ENCODE results near the gene RASA2.

RASA2 gene

DNA sequence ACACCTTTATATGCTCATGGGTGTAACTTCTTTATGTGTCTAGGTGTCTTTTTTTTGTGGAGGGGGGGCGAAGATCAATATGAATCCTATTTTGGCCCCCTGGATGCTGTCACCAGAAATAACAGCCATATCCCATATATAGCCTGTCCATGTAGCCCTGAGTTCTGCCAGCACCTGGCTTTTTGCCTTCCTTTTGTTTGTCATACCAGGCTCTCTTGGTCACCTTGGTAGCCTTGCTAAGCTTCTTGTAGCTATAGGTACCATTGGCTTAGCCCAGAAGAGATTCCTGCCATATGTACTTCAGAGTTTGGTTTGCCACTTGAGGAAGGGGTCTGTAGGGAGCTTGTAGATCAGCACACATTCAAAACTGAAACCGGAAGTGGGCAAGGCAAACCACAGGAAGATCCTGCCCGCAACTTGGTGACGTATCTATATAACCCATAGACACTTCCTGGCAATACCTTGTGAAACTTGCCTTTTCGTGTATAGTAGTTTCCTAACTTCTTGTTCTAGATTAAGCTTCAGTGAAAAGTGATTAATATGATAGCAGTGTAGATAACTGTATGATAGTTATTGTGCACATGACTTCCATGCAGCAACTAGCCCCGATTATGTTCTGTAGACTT lies 11.9 kb downstream of the RASA2 start:
- TF ChIP-seq ZFX (IDR thresholded peaks at IDR 0.05; ENCODE audit: borderline replicate concordance) (no peak), CTCF (IDR thresholded peaks at IDR 0.05) (no peak)
- H3K27ac ChIP-seq = no peak overlapping the region

DNA sequence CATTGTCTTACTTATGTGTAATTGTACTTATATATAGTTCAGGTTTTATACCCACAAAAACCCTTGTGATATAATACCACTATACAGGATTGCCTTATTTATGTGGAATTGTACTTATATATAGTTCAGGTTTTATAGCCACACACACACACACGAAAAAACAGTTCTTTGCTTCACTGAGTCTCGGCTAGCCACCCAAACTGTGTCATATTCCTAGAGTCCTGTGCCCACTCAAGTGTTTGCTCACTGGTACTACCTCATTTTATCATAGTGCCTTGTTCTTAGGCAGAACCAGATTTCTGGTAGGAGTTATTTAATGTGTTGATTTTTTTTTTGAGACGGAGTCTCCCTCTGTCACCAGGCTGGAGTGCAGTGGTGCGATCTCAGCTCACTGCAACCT lies 12.5 kb downstream of the RASA2 start:
- no peak overlapping the region for H3K27ac ChIP-seq
- TF ChIP-seq ZFX (IDR thresholded peaks at IDR 0.05; ENCODE audit: borderline replicate concordance) (no peak), CTCF (IDR thresholded peaks at IDR 0.05) (no peak)

DNA sequence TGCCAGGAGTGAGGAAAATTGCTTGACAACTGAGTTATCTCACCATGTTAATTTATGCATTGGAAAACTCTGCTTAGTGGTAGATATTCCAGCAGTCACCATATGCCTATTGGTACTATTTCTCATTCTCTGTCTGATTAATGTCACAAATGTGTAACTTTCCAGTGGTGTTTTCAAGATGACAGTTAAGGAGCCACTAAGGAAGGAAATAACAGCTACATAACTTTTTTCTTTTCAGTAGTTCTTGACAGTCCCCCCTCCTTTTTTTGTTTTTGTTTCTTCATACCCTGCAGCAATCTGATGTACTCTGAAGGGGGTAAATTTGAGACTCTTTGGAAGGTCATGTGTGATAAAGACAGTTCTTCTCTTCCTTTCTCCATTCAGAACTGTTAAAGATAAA lies 13.1 kb downstream of the RASA2 start:
- TF ChIP-seq CTCF (IDR thresholded peaks at IDR 0.05) (no peak), ZFX (IDR thresholded peaks at IDR 0.05; ENCODE audit: borderline replicate concordance) (no peak)
- no peak overlapping the region for H3K27ac ChIP-seq

DNA sequence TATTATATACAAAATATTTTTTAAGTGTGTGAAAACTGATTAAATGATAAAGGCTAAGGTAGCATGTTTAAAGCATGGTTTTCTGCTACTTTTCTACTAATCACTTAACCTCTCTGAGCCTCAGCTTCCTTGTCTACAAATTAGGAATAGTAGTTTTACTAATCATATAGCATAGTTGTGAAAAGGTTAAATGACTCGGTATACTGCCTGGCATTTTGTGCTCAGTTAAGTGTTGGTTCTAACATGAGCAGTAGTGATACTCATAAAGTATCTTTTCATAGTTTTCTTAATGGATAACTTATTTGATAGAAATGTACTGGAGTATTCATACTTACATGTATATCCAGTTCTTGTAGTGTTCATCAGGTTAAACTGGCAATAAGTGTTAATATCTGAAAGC lies 13.6 kb downstream of the RASA2 start:
- no peak for TF ChIP-seq CTCF (IDR thresholded peaks at IDR 0.05)
- no peak for TF ChIP-seq ZFX (IDR thresholded peaks at IDR 0.05; ENCODE audit: borderline replicate concordance)
- no peak overlapping the region for H3K27ac ChIP-seq

- no peak for TF ChIP-seq CTCF (IDR thresholded peaks at IDR 0.05)
- no peak for TF ChIP-seq ZFX (IDR thresholded peaks at IDR 0.05; ENCODE audit: borderline replicate concordance)
- no peak overlapping the region for H3K27ac ChIP-seq
These were observed 18.3 kb downstream of the RASA2 start for GRCh38 chr3:141505166-141505565.

GRCh38 chr3:141506071-141506470 lies 19.2 kb downstream of the RASA2 start:
- H3K27ac ChIP-seq = no peak overlapping the region
- TF ChIP-seq CTCF (IDR thresholded peaks at IDR 0.05) (no peak), ZFX (IDR thresholded peaks at IDR 0.05; ENCODE audit: borderline replicate concordance) (no peak)

- no peak for TF ChIP-seq CTCF (IDR thresholded peaks at IDR 0.05)
- TF ChIP-seq ZFX (IDR thresholded peaks at IDR 0.05; ENCODE audit: borderline replicate concordance) = no peak
- H3K27ac ChIP-seq = no peak overlapping the region
These were observed 20.7 kb downstream of the RASA2 start for GRCh38 chr3:141507392-141508066.

Data from 22Rv1 (cell line).